Tibial artery (tissue), 4 donors: ENCODE data around the gene CCNJ.

Experiments
- DNase-seq, 2 donors: peaks; one replicate each; pipeline ENCODE4 v3.0.0-alpha.2; 2019
- H3K27ac ChIP-seq, 2 donors: fragments of 200-600 bp; sonication (generic) in 1 of 2; 1 replicate in 1 of 2; 2 replicates in 1 of 2; pipeline ENCODE4 v1.5.1; 2018 to 2019; ENCODE audit warnings: mild to moderate bottlenecking in 1 of 2
- H3K27me3 ChIP-seq, 2 donors: fragments of 200-600 bp; sonication (generic) in 1 of 2; one replicate each; pipeline versions ENCODE4 v1.5.1 to v1.6.0; 2016 to 2019
- H3K36me3 ChIP-seq, 3 donors: fragments of 200-600 bp; sonication (generic) in 2 of 3; one replicate each; pipeline ENCODE4 v1.5.1; 2016 to 2019; ENCODE audit warnings: mild to moderate bottlenecking in 2 of 3
- H3K4me1 ChIP-seq, 4 donors: fragments of 200-600 bp; sonication (generic) in 2 of 4; 1 replicate in 3 of 4; 2 replicates in 1 of 4; pipeline ENCODE4 v1.5.1; 2016 to 2019
- H3K4me3 ChIP-seq, 2 donors: fragments of 200-600 bp; sonication (generic) in 1 of 2; 1 replicate in 1 of 2; 2 replicates in 1 of 2; pipeline ENCODE4 v1.5.1; 2018 to 2019; ENCODE audit warnings: mild to moderate bottlenecking in 2 of 2
- H3K9me3 ChIP-seq, 3 donors: fragments of 200-600 bp; sonication (generic) in 1 of 3; one replicate each; pipeline ENCODE4 v1.5.1; 2016 to 2019
- intact Hi-C: fragments of 100-400 bp; cut with DNase I; formaldehyde crosslinking; loops from one replicate; pipeline ENCODE4 v1.15.0; 2023; ENCODE audit warnings: low total_unique reads
- TF ChIP-seq, protein P1 (sequence below), 2 experiments: fragments of 200-600 bp in 1 of 2; fragments of 450-650 bp in 1 of 2; IDR thresholded peaks; one replicate each; pipeline ENCODE4 v1.5.1; 2017 to 2019; ENCODE audit warnings: antibody characterized with exemption in 2 of 2, mild to moderate bottlenecking in 1 of 2, moderate library complexity in 1 of 2

The CCNJ gene

DNA sequence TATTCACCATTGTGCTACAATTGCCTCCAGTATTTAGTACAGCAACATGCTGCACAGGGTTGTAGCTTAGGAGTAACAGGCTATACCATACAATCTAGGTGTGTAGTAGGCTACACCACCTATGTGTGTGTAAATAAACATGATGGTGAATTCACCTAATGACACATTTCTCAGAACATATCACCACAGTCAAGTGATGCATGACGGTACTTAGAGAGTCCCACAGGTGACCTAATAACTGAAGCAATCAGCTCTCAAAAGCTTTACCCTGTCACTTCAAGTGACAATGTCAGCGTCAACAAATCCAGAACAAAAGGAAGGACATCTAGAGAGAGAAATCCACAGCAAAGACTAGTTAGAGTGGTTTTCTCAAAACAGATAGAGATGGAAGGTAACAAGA is 38.8 kb downstream of the CCNJ start:
- peaks cover 0 to 7% (median 6%) of the 10 kb centered on the region in 3 donors for H3K36me3 ChIP-seq
- no peaks in the 10 kb centered on the region for H3K9me3 ChIP-seq
- intact Hi-C loops: no loop called here
- DNase-seq: no peak
- no peaks in the 10 kb centered on the region for H3K4me1 ChIP-seq
- TF ChIP-seq, protein P1, sequence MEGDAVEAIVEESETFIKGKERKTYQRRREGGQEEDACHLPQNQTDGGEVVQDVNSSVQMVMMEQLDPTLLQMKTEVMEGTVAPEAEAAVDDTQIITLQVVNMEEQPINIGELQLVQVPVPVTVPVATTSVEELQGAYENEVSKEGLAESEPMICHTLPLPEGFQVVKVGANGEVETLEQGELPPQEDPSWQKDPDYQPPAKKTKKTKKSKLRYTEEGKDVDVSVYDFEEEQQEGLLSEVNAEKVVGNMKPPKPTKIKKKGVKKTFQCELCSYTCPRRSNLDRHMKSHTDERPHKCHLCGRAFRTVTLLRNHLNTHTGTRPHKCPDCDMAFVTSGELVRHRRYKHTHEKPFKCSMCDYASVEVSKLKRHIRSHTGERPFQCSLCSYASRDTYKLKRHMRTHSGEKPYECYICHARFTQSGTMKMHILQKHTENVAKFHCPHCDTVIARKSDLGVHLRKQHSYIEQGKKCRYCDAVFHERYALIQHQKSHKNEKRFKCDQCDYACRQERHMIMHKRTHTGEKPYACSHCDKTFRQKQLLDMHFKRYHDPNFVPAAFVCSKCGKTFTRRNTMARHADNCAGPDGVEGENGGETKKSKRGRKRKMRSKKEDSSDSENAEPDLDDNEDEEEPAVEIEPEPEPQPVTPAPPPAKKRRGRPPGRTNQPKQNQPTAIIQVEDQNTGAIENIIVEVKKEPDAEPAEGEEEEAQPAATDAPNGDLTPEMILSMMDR (IDR thresholded peaks at IDR 0.05): no peak
- no peak overlapping the region for H3K4me3 ChIP-seq
- no peak overlapping the region for H3K27ac ChIP-seq
- H3K27me3 ChIP-seq: no peaks in the 10 kb centered on the region

DNA sequence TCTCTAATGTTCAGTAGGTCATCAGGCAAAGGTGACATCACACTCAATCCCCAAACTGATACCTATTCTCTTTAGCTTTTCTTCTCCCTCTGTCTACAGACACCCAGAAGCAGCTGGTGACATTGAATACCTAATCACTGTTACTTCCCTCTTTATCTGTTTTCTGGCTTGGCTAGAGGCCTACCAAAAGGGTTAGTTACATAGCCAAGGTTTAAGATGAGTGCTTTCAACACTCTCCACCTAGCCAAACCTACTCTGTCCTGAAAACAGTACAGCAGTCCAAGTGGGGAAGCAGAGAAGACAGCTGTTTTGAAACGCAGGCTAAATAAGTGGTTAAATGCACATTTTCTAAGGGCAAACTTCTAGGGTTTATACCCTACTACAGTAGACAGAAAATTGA is 39.4 kb downstream of the CCNJ start:
- H3K4me1 ChIP-seq: no peaks in the 10 kb centered on the region
- DNase-seq: no peak
- intact Hi-C loops: no loop called here
- H3K36me3 ChIP-seq: peaks cover 0 to 7% (median 6%) of the 10 kb centered on the region in 3 donors
- no peak overlapping the region for H3K27ac ChIP-seq
- no peaks in the 10 kb centered on the region for H3K9me3 ChIP-seq
- no peaks in the 10 kb centered on the region for H3K27me3 ChIP-seq
- no peak overlapping the region for H3K4me3 ChIP-seq
- TF ChIP-seq, protein P1 (IDR thresholded peaks at IDR 0.05): no peak

DNA sequence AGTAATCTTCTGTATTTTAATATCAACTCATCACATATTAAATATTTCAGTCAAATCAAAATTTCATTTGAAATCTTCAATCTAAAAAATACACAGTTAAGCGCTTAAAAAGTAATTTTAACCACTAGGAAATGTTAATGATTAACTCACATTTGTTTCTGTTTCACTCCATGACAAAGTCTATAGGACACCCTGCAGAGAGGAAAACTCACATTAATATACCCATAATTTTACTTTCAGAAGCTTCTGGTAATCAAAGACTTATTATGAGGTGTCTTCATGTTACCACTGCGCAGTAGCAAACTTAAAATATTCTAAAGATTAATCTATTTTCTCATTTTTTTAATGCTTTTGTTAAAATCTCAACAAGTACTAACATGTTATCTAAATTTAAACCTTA is 45.7 kb downstream of the CCNJ start:
- TF ChIP-seq, protein P1 (IDR thresholded peaks at IDR 0.05): no peak
- no peaks in the 10 kb centered on the region for H3K36me3 ChIP-seq
- no peak for DNase-seq
- peaks cover 0 to 4% (median 0%) of the 10 kb centered on the region in 4 donors for H3K4me1 ChIP-seq
- no peaks in the 10 kb centered on the region for H3K9me3 ChIP-seq
- peak overlapping the region; percentile 69 to 87 for H3K4me3 ChIP-seq
- intact Hi-C loops: no loop called here
- peak overlapping the region; percentile 87 for H3K27ac ChIP-seq
- peaks cover 0 to 17% of the 10 kb centered on the region in 2 donors for H3K27me3 ChIP-seq

DNA sequence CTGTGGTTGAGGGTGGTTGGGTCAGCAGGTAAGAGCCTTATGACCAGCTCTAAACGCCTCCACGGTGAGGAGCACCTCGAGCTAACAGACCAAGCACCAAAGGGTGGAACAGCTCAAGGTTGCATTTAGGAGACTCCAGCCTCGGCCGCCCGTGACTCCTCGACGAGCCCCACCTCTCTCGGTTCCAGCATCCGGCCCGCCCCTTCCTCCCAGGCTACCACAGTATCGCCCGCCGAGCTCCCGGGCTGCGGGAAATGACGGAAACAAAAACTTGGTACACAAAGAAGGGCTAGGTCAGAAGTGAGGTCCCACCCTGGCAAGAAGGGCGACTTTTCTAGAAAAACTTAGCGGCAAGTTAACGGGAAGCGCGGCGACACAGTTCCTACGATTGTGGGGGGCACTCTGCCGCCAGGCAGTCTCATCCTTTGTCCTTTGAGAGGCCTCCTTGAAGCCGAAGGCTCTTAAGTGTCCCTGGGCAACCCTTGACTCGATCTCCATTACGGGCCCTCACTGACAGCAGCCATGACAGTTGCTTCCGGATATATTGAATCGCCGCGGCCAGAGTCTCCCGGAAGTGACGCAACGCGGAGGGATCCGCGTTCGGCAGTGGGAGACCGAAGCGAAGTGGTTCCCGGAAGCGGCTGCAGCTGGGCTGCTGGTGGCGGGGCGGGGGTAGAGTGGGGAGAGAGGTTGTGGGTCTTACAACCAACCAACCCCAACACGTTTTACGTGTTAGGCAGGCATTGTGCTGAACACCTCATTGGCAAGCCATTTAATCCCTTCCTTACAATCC is 46.5 kb downstream of the CCNJ start:
- intact Hi-C loops: loop anchor here (2.0 kb wide), 1 partner anchor 41 kb away; the partner anchor contains the start of gene ZNF518A
- TF ChIP-seq, protein P1 (IDR thresholded peaks at IDR 0.05): no peak

DNA sequence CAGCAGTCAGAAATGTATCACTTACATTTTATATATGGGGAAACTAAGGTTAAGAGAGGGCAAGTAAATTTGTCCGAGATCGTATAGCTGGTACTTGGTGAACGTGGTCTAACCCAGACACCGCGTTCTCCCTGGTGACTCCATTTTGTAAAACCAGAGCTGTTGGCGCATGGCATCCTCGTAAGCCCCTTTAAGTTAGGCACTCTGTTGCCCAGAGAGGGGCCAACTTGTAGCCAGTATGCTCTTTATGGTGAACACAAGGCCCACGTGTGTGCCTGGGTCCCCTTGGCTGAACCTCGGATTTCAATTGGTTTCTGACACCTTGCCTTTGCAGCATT is 47.0 kb downstream of the CCNJ start:
- no peaks in the 10 kb centered on the region for H3K36me3 ChIP-seq
- intact Hi-C loops: loop anchor here (2.0 kb wide), 1 partner anchor 40 kb away; the partner anchor contains the start of gene ZNF518A
- DNase-seq: no peak
- H3K27me3 ChIP-seq: peaks cover 0 to 27% of the 10 kb centered on the region in 2 donors
- TF ChIP-seq, protein P1 (IDR thresholded peaks at IDR 0.05): no peak
- peak overlapping the region; percentile 87 for H3K27ac ChIP-seq
- no peaks in the 10 kb centered on the region for H3K9me3 ChIP-seq
- H3K4me3 ChIP-seq: peak overlapping the region; percentile 69 to 87
- peaks cover 0 to 4% (median 0%) of the 10 kb centered on the region in 4 donors for H3K4me1 ChIP-seq

More for the DNA sequence above, 46.5 kb downstream of the CCNJ start:
- H3K27me3 ChIP-seq: peaks cover 0 to 23% of the 10 kb centered on the region in 2 donors
- H3K9me3 ChIP-seq: no peaks in the 10 kb centered on the region
- H3K4me1 ChIP-seq: peaks cover 0 to 4% (median 0%) of the 10 kb centered on the region in 4 donors
- peak overlapping the region; percentile 69 to 87 for H3K4me3 ChIP-seq
- peak; percentile 90 to 93 for DNase-seq
- H3K27ac ChIP-seq: peak overlapping the region; percentile 87
- H3K36me3 ChIP-seq: no peaks in the 10 kb centered on the region
